GM23338 (cell line): ENCODE results near the gene OGA. TPM values are rescaled to one million over a fixed set of nuclear protein-coding genes. Genes with fewer than 3 reads are reported as not detected.
A peak's percentile ranks its signal among the peaks of the same experiment; 100 is the strongest.

ENCODE experiments used
- ATAC-seq: fragments of 200-7000 bp; cut with Tn5 transposase; 3 replicates; pipeline ENCODE4 v1.9.1; 2020
- DNase-seq: peaks from one replicate; pipeline ENCODE4 v3.0.0-alpha.2; 2015; ENCODE audit warnings: low spot score
- H2AFZ ChIP-seq: fragments of 200-600 bp; sonication (generic); 2 replicates; pipeline ENCODE4 v1.8.0; 2016; ENCODE audit warnings: antibody characterized with exemption, mild to moderate bottlenecking, moderate library complexity
- H3F3A ChIP-seq: fragments of 200-600 bp; sonication (generic); replicated peaks from 2 replicates; pipeline ENCODE4 v1.8.0; 2017; ENCODE audit warnings: antibody characterized with exemption, mixed run types, low read depth
- H3K27ac ChIP-seq: fragments of 200-600 bp; sonication (generic); 2 replicates; pipeline ENCODE4 v1.6.1; 2016; ENCODE audit warnings: low read depth
- H3K27me3 ChIP-seq: fragments of 200-600 bp; sonication (generic); 2 replicates; pipeline ENCODE4 v1.8.0; 2016; ENCODE audit warnings: mild to moderate bottlenecking, mixed run types, moderate library complexity; ENCODE audit not compliant: insufficient read depth
- H3K36me3 ChIP-seq: fragments of 200-600 bp; sonication (generic); 2 replicates; pipeline ENCODE4 v1.8.0; 2016; ENCODE audit warnings: mild to moderate bottlenecking; ENCODE audit not compliant: insufficient read depth
- H3K4me1 ChIP-seq: fragments of 200-600 bp; sonication (generic); 2 replicates; pipeline ENCODE4 v1.8.0; 2016; ENCODE audit warnings: mild to moderate bottlenecking, moderate library complexity; ENCODE audit not compliant: insufficient read depth
- H3K4me2 ChIP-seq: fragments of 200-600 bp; sonication (generic); 2 replicates; pipeline ENCODE4 v1.7.1; 2017; ENCODE audit warnings: mixed run types
- H3K4me3 ChIP-seq: fragments of 200-600 bp; sonication (generic); 2 replicates; pipeline ENCODE4 v1.6.1; 2016; ENCODE audit warnings: mixed run types
- H3K79me2 ChIP-seq: fragments of 200-600 bp; sonication (generic); replicated peaks from 2 replicates; pipeline ENCODE4 v1.8.0; 2017; ENCODE audit warnings: mild to moderate bottlenecking; ENCODE audit not compliant: insufficient read depth
- H3K9me2 ChIP-seq: fragments of 200-600 bp; sonication (generic); 2 replicates; pipeline ENCODE4 v1.8.0; 2017; ENCODE audit not compliant: insufficient read depth
- H4K20me1 ChIP-seq: fragments of 200-600 bp; sonication (generic); replicated peaks from 2 replicates; pipeline ENCODE4 v1.8.0; 2017; ENCODE audit warnings: mild to moderate bottlenecking; ENCODE audit not compliant: insufficient read depth
- H3K27ac Mint-ChIP-seq: 2 replicates; pipeline ENCODE4 v1.8.0; 2020; ENCODE audit warnings: inconsistent platforms, mild to moderate bottlenecking, moderate library complexity, mixed read lengths
- H3K27me3 Mint-ChIP-seq: 3 replicates; pipeline ENCODE4 v1.8.0; 2022; ENCODE audit warnings: low read depth, mild to moderate bottlenecking, moderate library complexity, mixed read lengths, inconsistent platforms; ENCODE audit not compliant: insufficient read depth, poor library complexity
- H3K36me3 Mint-ChIP-seq: 3 replicates; pipeline ENCODE4 v1.8.0; 2021; ENCODE audit warnings: low read depth, mild to moderate bottlenecking, inconsistent platforms, moderate library complexity, mixed read lengths
- H3K4me1 Mint-ChIP-seq: 3 replicates; pipeline ENCODE4 v1.8.0; 2020; ENCODE audit warnings: mild to moderate bottlenecking, inconsistent platforms, mixed read lengths
- H3K4me3 Mint-ChIP-seq: 3 replicates; pipeline ENCODE4 v1.8.0; 2021; ENCODE audit warnings: moderate library complexity, mild to moderate bottlenecking, inconsistent platforms, mixed read lengths
- H3K9me3 Mint-ChIP-seq: 3 replicates; pipeline ENCODE4 v1.8.0; 2020; ENCODE audit warnings: moderate library complexity, mild to moderate bottlenecking, inconsistent platforms, mixed read lengths
- CREB1 ChIP-seq: fragments of 250-450 bp; sonication (Bioruptor Pico); IDR thresholded peaks from 2 replicates; pipeline ENCODE4 v1.5.0; 2020; ENCODE audit warnings: low read depth, mild to moderate bottlenecking, moderate library complexity
- ETS1 ChIP-seq: IDR thresholded peaks from 2 replicates; pipeline ENCODE4 v1.6.1; 2016; ENCODE audit warnings: antibody characterized with exemption
- EZH2 ChIP-seq: fragments of 200-600 bp; sonication (generic); IDR thresholded peaks from one replicate; pipeline ENCODE4 v1.8.0; 2017; ENCODE audit warnings: antibody characterized with exemption, mild to moderate bottlenecking, low read depth; ENCODE audit not compliant: unreplicated experiment
- EZH2phosphoT487 ChIP-seq: fragments of 200-600 bp; sonication (generic); IDR thresholded peaks from one replicate; pipeline ENCODE4 v1.8.1; 2018; ENCODE audit warnings: antibody characterized with exemption; ENCODE audit not compliant: unreplicated experiment
- JUNB ChIP-seq: IDR thresholded peaks from one replicate; pipeline ENCODE4 v1.6.1; 2016; ENCODE audit warnings: antibody characterized with exemption; ENCODE audit not compliant: unreplicated experiment
- NANOG ChIP-seq: IDR thresholded peaks from 2 replicates; pipeline ENCODE4 v1.6.1; 2016; ENCODE audit warnings: antibody characterized with exemption, borderline replicate concordance
- POLR2AphosphoS5 ChIP-seq: IDR thresholded peaks from 2 replicates; pipeline ENCODE4 v1.6.1; 2016; ENCODE audit warnings: antibody characterized with exemption, low read depth
- REST ChIP-seq: IDR thresholded peaks from one replicate; pipeline ENCODE4 v1.6.1; 2018; ENCODE audit warnings: antibody characterized with exemption; ENCODE audit not compliant: unreplicated experiment
- STAT1 ChIP-seq: IDR thresholded peaks from one replicate; pipeline ENCODE4 v1.6.1; 2016; ENCODE audit warnings: antibody characterized with exemption; ENCODE audit not compliant: unreplicated experiment
- ZNF114 ChIP-seq: fragments of 250-450 bp; sonication (Bioruptor Pico); IDR thresholded peaks from 2 replicates; pipeline ENCODE4 v1.5.0; 2020; ENCODE audit warnings: mild to moderate bottlenecking, moderate library complexity
- ZNF331 ChIP-seq: fragments of 250-450 bp; sonication (Bioruptor Pico); IDR thresholded peaks from 2 replicates; pipeline ENCODE4 v1.5.0; 2020; ENCODE audit warnings: low read depth, mild to moderate bottlenecking, moderate library complexity
- polyA plus RNA-seq: library from polyadenylated mRNA; unstranded; fragments of >200 nt; fragmentation: Nextera tagmentation; extraction: Ambion mirVana; gene quantifications from 2 replicates; pipeline ENCODE4 v1.2.1, GENCODE V29; 2016
- total RNA-seq: library from RNA; depleted of rRNA; stranded (reverse); fragments of >200 nt; shearing (Covaris generic); gene quantifications from 2 replicates; pipeline ENCODE4 v1.2.3, GENCODE V29; 2014

The OGA gene
- total and polyA plus RNA-seq, 2 experiments from 2014 or later = 68.4 to 131 TPM

- no peak for TF ChIP-seq REST
- no peak for TF ChIP-seq ZNF331
- TF ChIP-seq CREB1 (CRISPR knock-in tag) = no peak
- TF ChIP-seq STAT1 = no peak
- TF ChIP-seq ZNF114 (CRISPR knock-in tag) = no peak
- no peak for TF ChIP-seq NANOG
- TF ChIP-seq ETS1 = no peak
- TF ChIP-seq EZH2 = no peak
These were observed 57.0 kb downstream of the OGA start (continued) for GRCh38 chr10:101761226-101761625.

- no peak for ATAC-seq
- H3K4me1 Mint-ChIP-seq = peaks cover 19% of the 10 kb centered on the region; the same call in 2 of the 3 replicates
- H3K27ac ChIP-seq = no peak overlapping the region
- no peak overlapping the region for H3K4me3 Mint-ChIP-seq
- H3K36me3 Mint-ChIP-seq = no peaks in the 10 kb centered on the region
- peaks cover 9% of the 10 kb centered on the region for H3K4me1 ChIP-seq
- no peak for DNase-seq
- no peak overlapping the region for H3K4me2 ChIP-seq
- H3K27me3 ChIP-seq = 0 out of 2 replicates have a peak, but pooled peaks cover 5% of the 10 kb centered on the region
- no peak overlapping the region for H3K27ac Mint-ChIP-seq
- no peaks in the 10 kb centered on the region for H3K9me2 ChIP-seq
- H3K4me3 ChIP-seq = no peak overlapping the region
- peaks cover 9% of the 10 kb centered on the region for H3K27me3 Mint-ChIP-seq
- no peaks in the 10 kb centered on the region for H3K79me2 ChIP-seq
- H3K36me3 ChIP-seq = no peaks in the 10 kb centered on the region
- no peaks in the 10 kb centered on the region for H3F3A ChIP-seq
- no peaks in the 10 kb centered on the region for H4K20me1 ChIP-seq
- 0 out of 2 replicates have a peak overlapping the region, but pooled peaks have one; percentile 38 for H2AFZ ChIP-seq
- no peaks in the 10 kb centered on the region for H3K9me3 Mint-ChIP-seq
- TF ChIP-seq EZH2phosphoT487 (no peak), ZNF114 (CRISPR knock-in tag) (no peak), POLR2AphosphoS5 (no peak), NANOG (no peak), CREB1 (CRISPR knock-in tag) (no peak), JUNB (no peak), EZH2 (no peak), REST (no peak)
These were observed 57.7 kb downstream of the OGA start for GRCh38 chr10:101760510-101760909.
